ENCODE results near the gene KANSL1. TPM values are rescaled to one million over a fixed set of nuclear protein-coding genes. Genes with fewer than 3 reads are reported as not detected.
"Not testable (repeated sequence)": the region's sequence is repeated elsewhere in the genome, so short reads cannot be mapped to it uniquely, and the experiment has no call there.

Gene KANSL1
- polyA plus RNA-seq (ENCODE audit: insufficient read length in 3 of 3), result 10 to 100 TPM; 84.5 to 90.4 (median 85.7) TPM
- long read RNA-seq, donor 1, full-length matches to known transcripts, result 4 of 4 reads
- long read RNA-seq, donor 1, partial matches to known transcripts, result 0 of 4 reads
- long read RNA-seq, donor 1, other reads (novel, unspliced or antisense), result 0 of 4 reads
- long read RNA-seq, donor 2, full-length matches to known transcripts, result 4 of 4 reads
- long read RNA-seq, donor 2, partial matches to known transcripts, result 0 of 4 reads
- long read RNA-seq, donor 2, other reads (novel, unspliced or antisense), result 0 of 4 reads
- long read RNA-seq, donor 3, full-length matches to known transcripts, result 10 of 10 reads
- long read RNA-seq, donor 3, partial matches to known transcripts, result 0 of 10 reads
- long read RNA-seq, donor 3, other reads (novel, unspliced or antisense), result 0 of 10 reads
- long read RNA-seq, donor 4, partial matches to known transcripts, result 5 of 8 reads
- long read RNA-seq, donor 4, other reads (novel, unspliced or antisense), result 0 of 8 reads
- long read RNA-seq, donor 5, result 0 reads
- long read RNA-seq, donor 6, full-length matches to known transcripts, result 13 of 13 reads
- long read RNA-seq, donor 6, partial matches to known transcripts, result 0 of 13 reads
- long read RNA-seq, donor 6, other reads (novel, unspliced or antisense), result 0 of 13 reads
- long read RNA-seq, donor 7, full-length matches to known transcripts, result 9 of 9 reads
- long read RNA-seq, donor 7, partial matches to known transcripts, result 0 of 9 reads
- long read RNA-seq, donor 7, other reads (novel, unspliced or antisense), result 0 of 9 reads
- long read RNA-seq, donor 8, result 0 reads
- long read RNA-seq, donor 9, full-length matches to known transcripts, result 7 of 7 reads
- long read RNA-seq, donor 9, partial matches to known transcripts, result 0 of 7 reads
- long read RNA-seq, donor 9, other reads (novel, unspliced or antisense), result 0 of 7 reads
- long read RNA-seq, donor 10, full-length matches to known transcripts, result 2 of 2 reads
- long read RNA-seq, donor 10, partial matches to known transcripts, result 0 of 2 reads
- long read RNA-seq, donor 10, other reads (novel, unspliced or antisense), result 0 of 2 reads
- long read RNA-seq, donor 11, full-length matches to known transcripts, result 1 of 1 reads
- long read RNA-seq, donor 11, partial matches to known transcripts, result 0 of 1 reads
- long read RNA-seq, donor 11, other reads (novel, unspliced or antisense), result 0 of 1 reads
- long read RNA-seq, donor 12, partial matches to known transcripts, result 0 of 5 reads
- long read RNA-seq, donor 12, other reads (novel, unspliced or antisense), result 0 of 5 reads
- long read RNA-seq, donor 13, result 0 reads
- long read RNA-seq, donor 14, full-length matches to known transcripts, result 2 of 2 reads
- long read RNA-seq, donor 14, partial matches to known transcripts, result 0 of 2 reads
- long read RNA-seq, donor 14, other reads (novel, unspliced or antisense), result 0 of 2 reads
- long read RNA-seq, donor 15, partial matches to known transcripts, result 0 of 6 reads
- long read RNA-seq, donor 15, other reads (novel, unspliced or antisense), result 0 of 6 reads
- long read RNA-seq, donor 16, full-length matches to known transcripts, result 24 of 29 reads
- long read RNA-seq, donor 16, partial matches to known transcripts, result 5 of 29 reads
- long read RNA-seq, donor 16, other reads (novel, unspliced or antisense), result 0 of 29 reads

- DNase-seq (ENCODE audit: extremely low read depth in 1 of 11, low read depth in 9 of 11, low spot score in 4 of 11), result peak; percentile 66 to 93 (median 92)
These were observed at the start of gene KANSL1 for GRCh38 chr17:46193151-46193625. Gene KANSL1, minus strand, starts transcription at chr17:46193429. Its CDS starts 21,286 bp downstream, at chr17:46172143.

- not testable (repeated sequence) for DNase-seq (ENCODE audit: extremely low read depth in 1 of 11, low read depth in 9 of 11, low spot score in 4 of 11)
These were observed 38.1 kb upstream of the KANSL1 start for GRCh38 chr17:46231359-46231758.

DNA sequence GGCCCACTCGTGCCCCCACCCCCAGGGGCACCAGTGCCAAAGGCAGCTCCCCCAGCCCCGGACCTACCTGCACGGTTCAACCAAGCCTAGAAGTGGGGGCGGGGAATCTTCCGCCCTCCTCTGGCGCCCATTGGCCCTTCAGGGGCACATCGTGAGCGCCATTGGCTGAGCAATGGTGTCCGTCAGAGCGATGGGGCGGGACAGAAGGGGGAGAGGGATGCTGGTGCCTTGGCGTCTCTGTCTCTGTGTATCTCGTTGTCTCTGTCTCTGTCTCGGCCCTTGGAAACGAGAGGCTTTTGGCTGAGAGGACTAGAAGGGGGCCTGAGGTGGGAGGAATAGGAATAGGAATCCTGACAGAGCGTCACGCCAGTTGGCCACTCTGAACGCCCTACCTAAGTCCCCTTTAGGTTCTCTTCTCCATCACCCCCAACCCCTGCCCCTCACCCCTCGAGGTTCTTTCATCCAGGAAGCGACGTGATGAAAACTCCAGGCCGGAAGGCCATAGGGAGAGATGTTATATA lies 32.1 kb upstream of the KANSL1 start:
- peak; percentile 67 to 96 (median 84) for DNase-seq (ENCODE audit: extremely low read depth in 1 of 11, low read depth in 9 of 11, low spot score in 4 of 11)

DNA sequence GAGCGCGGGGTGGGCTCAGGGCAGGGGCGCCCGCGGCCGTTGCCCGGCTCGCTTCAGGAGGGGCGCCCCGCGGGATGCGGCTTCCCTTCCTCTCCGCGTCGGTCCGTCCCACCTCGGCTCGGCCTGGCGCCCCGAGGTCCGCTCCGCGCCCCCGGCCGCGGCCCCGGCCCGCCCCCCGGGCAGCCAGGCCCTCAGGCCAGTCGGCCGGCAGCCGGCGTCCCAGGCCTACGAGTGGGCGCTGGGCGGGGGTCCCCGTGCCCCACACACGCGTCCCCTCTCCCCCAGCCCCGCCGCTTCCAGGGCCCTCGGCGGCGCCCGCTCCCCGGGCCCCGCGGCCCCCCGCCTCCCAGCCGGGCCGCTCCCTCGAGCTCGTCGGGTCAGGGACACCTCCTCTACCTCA lies 31.6 kb upstream of the KANSL1 start:
- DNase-seq (ENCODE audit: extremely low read depth in 1 of 11, low read depth in 9 of 11, low spot score in 4 of 11), result peak in 4 of 11 donors; percentile 2 to 25 (median 19)

- DNase-seq (ENCODE audit: extremely low read depth in 1 of 11, low read depth in 9 of 11, low spot score in 4 of 11), result not testable (repeated sequence)
These were observed 29.8 kb upstream of the KANSL1 start for GRCh38 chr17:46223041-46223440.

DNA sequence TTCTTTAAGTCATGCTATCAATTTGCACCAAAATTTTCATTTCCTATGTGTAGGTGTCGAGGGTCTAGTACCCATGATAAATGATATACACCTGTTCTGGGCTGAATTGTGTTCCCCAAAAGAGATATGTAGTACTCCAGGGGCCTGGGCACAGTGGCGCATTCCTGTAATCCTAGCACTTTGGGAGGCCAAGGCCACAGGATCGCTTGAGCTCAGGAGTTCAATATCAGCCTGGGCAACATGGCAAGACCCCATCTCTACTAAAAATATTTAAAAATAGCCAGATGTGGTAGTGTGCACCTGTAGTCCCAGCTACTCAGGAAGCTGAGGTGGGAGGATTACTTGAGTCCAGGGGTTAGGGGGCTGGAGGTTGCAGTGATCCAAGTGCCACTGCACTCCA lies 23.5 kb upstream of the KANSL1 start:
- no peak for DNase-seq (ENCODE audit: extremely low read depth in 1 of 11, low read depth in 9 of 11, low spot score in 4 of 11)

GRCh38 chr17:46212634-46213435 lies 19.6 kb upstream of the KANSL1 start:
- DNase-seq (ENCODE audit: extremely low read depth in 1 of 11, low read depth in 9 of 11, low spot score in 4 of 11), result peak; percentile 50 to 86 (median 75)

GRCh38 chr17:46208997-46209396 lies 15.8 kb upstream of the KANSL1 start:
- DNase-seq (ENCODE audit: extremely low read depth in 1 of 11, low read depth in 9 of 11, low spot score in 4 of 11), result no peak

DNA sequence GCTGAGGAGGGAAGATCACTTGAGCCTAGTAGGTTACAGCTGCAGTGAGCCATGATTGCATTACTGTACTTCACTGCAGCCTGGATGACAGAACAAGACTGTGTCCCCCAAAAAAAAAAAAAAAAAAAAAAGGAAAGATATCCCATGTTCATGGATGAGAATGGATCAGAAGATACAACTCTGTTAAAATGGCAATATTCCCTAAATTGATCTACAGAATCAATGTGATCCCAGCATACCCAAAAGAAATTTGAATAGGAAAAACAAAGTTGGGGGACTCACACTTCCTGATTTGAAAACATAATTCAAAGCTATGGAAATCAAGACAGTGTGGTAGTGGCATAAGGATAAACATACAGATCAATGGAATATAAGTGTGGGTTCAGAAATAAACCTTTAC lies 12.7 kb upstream of the KANSL1 start:
- DNase-seq (ENCODE audit: extremely low read depth in 1 of 11, low read depth in 9 of 11, low spot score in 4 of 11), result no peak

DNA sequence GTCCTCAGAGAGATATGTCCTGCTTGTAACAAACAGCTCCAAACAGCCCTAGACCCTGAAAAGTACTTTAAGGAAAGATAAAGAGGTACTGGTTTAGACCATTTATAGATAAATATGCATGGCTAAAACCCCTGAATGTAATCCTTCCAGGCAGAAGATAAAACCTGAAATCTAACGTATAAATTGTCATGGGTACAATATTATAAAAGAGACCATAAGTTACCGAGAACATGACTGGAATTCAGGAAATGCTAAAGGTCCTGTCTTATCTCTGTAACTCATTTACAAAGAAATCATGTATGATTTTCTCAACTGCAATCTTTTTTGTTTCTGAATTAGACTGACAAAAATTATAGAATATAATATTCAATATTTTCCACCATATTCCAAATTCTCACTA lies 9.2 kb upstream of the KANSL1 start:
- DNase-seq (ENCODE audit: extremely low read depth in 1 of 11, low read depth in 9 of 11, low spot score in 4 of 11), result no peak

DNA sequence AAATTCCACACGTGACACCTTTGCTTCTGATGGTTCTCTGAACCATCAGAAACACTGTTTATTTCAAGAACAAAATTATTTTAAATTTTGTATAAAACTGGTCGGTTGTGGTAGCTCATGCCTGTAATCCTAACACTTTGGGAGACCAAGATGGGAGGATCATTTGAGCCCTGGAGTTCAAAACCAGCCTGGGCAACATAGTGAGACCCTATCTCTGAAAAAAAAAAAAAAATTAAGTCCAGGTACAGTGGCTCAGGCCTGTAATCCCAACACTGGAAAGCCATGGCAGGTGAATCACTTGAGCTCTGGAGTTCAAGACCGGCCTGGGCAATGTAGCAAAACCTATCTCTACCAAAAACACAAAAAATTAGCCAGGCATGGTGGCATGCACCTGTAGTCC lies 8.3 kb upstream of the KANSL1 start:
- no peak for DNase-seq (ENCODE audit: extremely low read depth in 1 of 11, low read depth in 9 of 11, low spot score in 4 of 11)

GRCh38 chr17:46200197-46200596 lies 7.0 kb upstream of the KANSL1 start:
- no peak for DNase-seq (ENCODE audit: extremely low read depth in 1 of 11, low read depth in 9 of 11, low spot score in 4 of 11)

GRCh38 chr17:46199379-46199778 lies 6.2 kb upstream of the KANSL1 start:
- no peak for DNase-seq (ENCODE audit: extremely low read depth in 1 of 11, low read depth in 9 of 11, low spot score in 4 of 11)

DNA sequence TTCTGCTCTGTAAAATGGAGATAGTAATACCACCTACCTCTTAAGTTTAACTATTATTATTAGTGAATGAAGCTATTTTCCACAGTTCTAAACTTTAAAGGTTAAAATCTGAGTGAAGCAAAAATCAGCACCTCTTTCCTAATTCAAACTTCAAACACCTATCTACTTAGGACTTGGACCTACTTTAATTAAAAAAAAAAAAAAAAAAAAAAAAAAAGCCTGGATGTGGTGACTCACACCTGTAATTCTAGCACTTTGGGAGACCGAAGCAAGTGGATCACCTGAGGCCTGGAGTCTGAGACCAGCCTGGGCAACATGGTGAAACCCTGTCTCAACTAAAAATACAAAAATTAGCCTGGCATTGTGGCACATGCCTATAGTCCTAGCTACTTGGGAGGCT lies 5.0 kb upstream of the KANSL1 start:
- DNase-seq (ENCODE audit: extremely low read depth in 1 of 11, low read depth in 9 of 11, low spot score in 4 of 11), result no peak

DNA sequence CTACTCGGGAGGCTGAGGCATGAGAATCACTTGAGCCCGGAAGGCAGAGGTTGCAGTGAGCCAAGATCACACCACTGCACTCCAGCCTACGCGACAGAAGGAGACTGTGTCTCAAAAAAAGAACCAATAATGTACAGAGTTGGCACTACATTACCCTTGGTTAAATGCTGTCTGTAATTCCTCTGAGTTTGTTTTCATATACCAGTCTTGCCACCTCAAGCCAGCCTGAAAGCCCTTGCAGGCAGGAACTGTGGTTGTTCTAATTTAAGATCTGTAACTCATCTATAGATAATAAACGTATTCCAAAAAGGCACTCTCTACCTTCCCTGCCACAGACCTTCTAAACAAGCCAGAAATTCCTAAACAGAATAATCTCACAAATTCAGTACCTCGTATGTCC lies 4.3 kb upstream of the KANSL1 start:
- DNase-seq (ENCODE audit: extremely low read depth in 1 of 11, low read depth in 9 of 11, low spot score in 4 of 11), result no peak

GRCh38 chr17:46195939-46196716 lies 2.9 kb upstream of the KANSL1 start:
- no peak for DNase-seq (ENCODE audit: extremely low read depth in 1 of 11, low read depth in 9 of 11, low spot score in 4 of 11)
